ENCODE measurements around the gene ZNF362.

The ZNF362 gene

GRCh38 chr1:33244809-33245186 is 11.5 kb upstream of the ZNF362 start:
- DNase-seq (ENCODE audit: low read depth in 1 of 2, low spot score in 1 of 2) = no peak
- Histone ChIP-seq H3K4me3 (replicated peaks; ENCODE audit: insufficient read depth, low read length) (no peak overlapping the region), H3K27me3 (ENCODE audit: insufficient read depth, poor library complexity, severe bottlenecking) (peaks cover 2% of the 10 kb centered on the region), H3K27ac (replicated peaks) (no peak overlapping the region)
- TF ChIP-seq POLR2AphosphoS5 (IDR thresholded peaks at IDR 0.05; ENCODE audit: low read depth) (no peak), SPI1 (IDR thresholded peaks at IDR 0.05; ENCODE audit: borderline replicate concordance, low read depth) (no peak), GABPA (IDR thresholded peaks at IDR 0.05; ENCODE audit: low read depth) (no peak)
- TF ChIP-seq, protein P1, sequence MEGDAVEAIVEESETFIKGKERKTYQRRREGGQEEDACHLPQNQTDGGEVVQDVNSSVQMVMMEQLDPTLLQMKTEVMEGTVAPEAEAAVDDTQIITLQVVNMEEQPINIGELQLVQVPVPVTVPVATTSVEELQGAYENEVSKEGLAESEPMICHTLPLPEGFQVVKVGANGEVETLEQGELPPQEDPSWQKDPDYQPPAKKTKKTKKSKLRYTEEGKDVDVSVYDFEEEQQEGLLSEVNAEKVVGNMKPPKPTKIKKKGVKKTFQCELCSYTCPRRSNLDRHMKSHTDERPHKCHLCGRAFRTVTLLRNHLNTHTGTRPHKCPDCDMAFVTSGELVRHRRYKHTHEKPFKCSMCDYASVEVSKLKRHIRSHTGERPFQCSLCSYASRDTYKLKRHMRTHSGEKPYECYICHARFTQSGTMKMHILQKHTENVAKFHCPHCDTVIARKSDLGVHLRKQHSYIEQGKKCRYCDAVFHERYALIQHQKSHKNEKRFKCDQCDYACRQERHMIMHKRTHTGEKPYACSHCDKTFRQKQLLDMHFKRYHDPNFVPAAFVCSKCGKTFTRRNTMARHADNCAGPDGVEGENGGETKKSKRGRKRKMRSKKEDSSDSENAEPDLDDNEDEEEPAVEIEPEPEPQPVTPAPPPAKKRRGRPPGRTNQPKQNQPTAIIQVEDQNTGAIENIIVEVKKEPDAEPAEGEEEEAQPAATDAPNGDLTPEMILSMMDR (IDR thresholded peaks at IDR 0.05; ENCODE audit: insufficient read depth, low read length) = no peak
- TF ChIP-seq, protein P2, sequence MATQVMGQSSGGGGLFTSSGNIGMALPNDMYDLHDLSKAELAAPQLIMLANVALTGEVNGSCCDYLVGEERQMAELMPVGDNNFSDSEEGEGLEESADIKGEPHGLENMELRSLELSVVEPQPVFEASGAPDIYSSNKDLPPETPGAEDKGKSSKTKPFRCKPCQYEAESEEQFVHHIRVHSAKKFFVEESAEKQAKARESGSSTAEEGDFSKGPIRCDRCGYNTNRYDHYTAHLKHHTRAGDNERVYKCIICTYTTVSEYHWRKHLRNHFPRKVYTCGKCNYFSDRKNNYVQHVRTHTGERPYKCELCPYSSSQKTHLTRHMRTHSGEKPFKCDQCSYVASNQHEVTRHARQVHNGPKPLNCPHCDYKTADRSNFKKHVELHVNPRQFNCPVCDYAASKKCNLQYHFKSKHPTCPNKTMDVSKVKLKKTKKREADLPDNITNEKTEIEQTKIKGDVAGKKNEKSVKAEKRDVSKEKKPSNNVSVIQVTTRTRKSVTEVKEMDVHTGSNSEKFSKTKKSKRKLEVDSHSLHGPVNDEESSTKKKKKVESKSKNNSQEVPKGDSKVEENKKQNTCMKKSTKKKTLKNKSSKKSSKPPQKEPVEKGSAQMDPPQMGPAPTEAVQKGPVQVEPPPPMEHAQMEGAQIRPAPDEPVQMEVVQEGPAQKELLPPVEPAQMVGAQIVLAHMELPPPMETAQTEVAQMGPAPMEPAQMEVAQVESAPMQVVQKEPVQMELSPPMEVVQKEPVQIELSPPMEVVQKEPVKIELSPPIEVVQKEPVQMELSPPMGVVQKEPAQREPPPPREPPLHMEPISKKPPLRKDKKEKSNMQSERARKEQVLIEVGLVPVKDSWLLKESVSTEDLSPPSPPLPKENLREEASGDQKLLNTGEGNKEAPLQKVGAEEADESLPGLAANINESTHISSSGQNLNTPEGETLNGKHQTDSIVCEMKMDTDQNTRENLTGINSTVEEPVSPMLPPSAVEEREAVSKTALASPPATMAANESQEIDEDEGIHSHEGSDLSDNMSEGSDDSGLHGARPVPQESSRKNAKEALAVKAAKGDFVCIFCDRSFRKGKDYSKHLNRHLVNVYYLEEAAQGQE (IDR thresholded peaks at IDR 0.05; ENCODE audit: insufficient replicate concordance, low read depth) = no peak

DNA sequence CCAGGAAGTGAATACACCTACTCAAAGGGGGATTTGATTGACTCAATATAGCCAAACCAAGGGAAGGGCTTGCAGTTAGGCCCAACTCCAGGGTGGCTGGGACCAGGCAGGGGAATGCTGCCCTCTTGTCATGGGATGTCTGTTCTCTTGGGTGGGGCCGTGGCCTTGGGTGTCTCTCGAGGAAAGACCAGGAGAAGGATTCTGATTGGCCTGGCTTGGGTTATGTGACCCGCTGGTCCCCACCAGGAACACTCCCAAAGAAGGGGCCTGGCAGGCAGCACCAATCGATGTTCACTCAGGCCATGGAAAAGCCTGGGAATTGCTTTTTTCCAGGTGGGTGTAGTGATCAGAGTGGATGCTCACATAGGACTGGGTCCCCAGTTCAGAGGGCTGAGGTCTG is 10.1 kb upstream of the ZNF362 start:
- no peak for TF ChIP-seq SPI1 (IDR thresholded peaks at IDR 0.05; ENCODE audit: borderline replicate concordance, low read depth)
- no peak for TF ChIP-seq GABPA (IDR thresholded peaks at IDR 0.05; ENCODE audit: low read depth)
- TF ChIP-seq POLR2AphosphoS5 (IDR thresholded peaks at IDR 0.05; ENCODE audit: low read depth) = no peak
- TF ChIP-seq, protein P1 (IDR thresholded peaks at IDR 0.05; ENCODE audit: insufficient read depth, low read length) = no peak
- TF ChIP-seq, protein P2 (IDR thresholded peaks at IDR 0.05; ENCODE audit: insufficient replicate concordance, low read depth) = no peak
- no peak for DNase-seq (ENCODE audit: low read depth in 1 of 2, low spot score in 1 of 2)
- Histone ChIP-seq H3K4me3 (replicated peaks; ENCODE audit: insufficient read depth, low read length) (no peak overlapping the region), H3K27ac (replicated peaks) (no peak overlapping the region), H3K27me3 (ENCODE audit: insufficient read depth, poor library complexity, severe bottlenecking) (peaks cover 2% of the 10 kb centered on the region)

GRCh38 chr1:33247545-33247944 is 8.7 kb upstream of the ZNF362 start:
- H3K27me3 ChIP-seq (ENCODE audit: insufficient read depth, poor library complexity, severe bottlenecking) = no peaks in the 10 kb centered on the region
- no peak for DNase-seq (ENCODE audit: low read depth in 1 of 2, low spot score in 1 of 2)
- no peak overlapping the region for H3K27ac ChIP-seq (replicated peaks)
- TF ChIP-seq GABPA (IDR thresholded peaks at IDR 0.05; ENCODE audit: low read depth) (no peak), POLR2AphosphoS5 (IDR thresholded peaks at IDR 0.05; ENCODE audit: low read depth) (no peak), SPI1 (IDR thresholded peaks at IDR 0.05; ENCODE audit: borderline replicate concordance, low read depth) (no peak)
- TF ChIP-seq, protein P1 (IDR thresholded peaks at IDR 0.05; ENCODE audit: insufficient read depth, low read length) = no peak
- TF ChIP-seq, protein P2 (IDR thresholded peaks at IDR 0.05; ENCODE audit: insufficient replicate concordance, low read depth) = no peak
- no peak overlapping the region for H3K4me3 ChIP-seq (replicated peaks; ENCODE audit: insufficient read depth, low read length)

Data from HL-60 (cell line).